ENCODE data around the gene PDCD1. TPM values are rescaled to one million over a fixed set of nuclear protein-coding genes. Genes with fewer than 3 reads are reported as not detected.

PDCD1 gene
- total and polyA plus RNA-seq, 2 donors (not counting 1 experiment from before 2014, with no cell fraction given), result 0.28 to 1.3 TPM

DNA sequence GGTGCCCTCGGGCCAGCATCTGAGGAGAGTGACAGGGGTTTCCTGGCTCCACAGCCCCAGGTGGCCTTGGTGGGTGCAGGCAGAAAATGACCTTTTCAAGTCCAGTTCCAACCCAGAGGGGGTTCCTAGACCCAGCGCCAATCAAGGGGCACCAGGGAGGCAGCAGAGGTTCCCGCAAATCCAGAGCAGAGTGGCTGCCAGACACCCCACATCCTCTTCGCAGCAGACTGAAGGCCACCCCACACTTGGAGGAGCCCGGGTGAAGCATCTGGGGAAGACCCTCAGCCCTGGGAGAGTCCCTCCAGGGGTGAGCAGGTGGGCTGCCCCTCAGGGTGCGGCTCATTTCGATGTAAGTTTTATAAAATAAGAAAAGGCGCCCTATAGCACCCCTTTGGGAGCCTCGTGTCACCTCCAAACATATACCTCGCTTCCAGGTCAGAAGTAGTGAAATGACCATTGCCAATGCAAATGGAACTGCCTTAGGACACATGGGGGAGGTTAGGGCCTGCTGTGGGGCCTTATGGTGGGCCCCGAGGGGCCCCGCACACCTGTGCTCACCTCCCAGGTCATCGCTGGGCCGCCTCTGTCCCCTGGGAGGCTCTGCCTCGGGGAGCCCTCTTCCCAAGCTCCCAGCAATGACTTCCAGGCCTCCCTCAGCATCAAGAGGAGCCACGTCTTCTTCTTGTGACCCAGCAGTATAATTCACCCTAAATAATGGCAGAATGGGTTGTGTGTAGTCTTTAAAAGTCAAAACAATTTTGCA, 21.8 kb upstream of the PDCD1 start:
- Mint-ChIP-seq H3K4me1 (peaks cover 35% of the 10 kb centered on the region), H3K27me3 (no peaks in the 10 kb centered on the region), H3K4me3 (peak overlapping the region; percentile 93), H3K27ac (peak overlapping the region; percentile 99), H3K9me3 (ENCODE audit: insufficient read depth) (no peaks in the 10 kb centered on the region)
- 54% methylated on average over 9 of the region's 16 CpGs for WGBS (ENCODE audit: insufficient coverage)
- Histone ChIP-seq H3K4me2 (replicated peaks; ENCODE audit: low read depth, low read length, poor library complexity, severe bottlenecking) (peak overlapping the region; percentile 81), H3K27ac (ENCODE audit: low read length in 2 of 2) (peak overlapping the region; percentile 88 to 92), H4K20me1 (ENCODE audit: control insufficient read depth, insufficient read depth, low read length, poor library complexity, severe bottlenecking) (peaks cover 16% of the 10 kb centered on the region), H3K9me3 (ENCODE audit: control extremely low read depth in 1 of 3, control insufficient read depth in 2 of 3, insufficient read depth in 1 of 3, low read length in 2 of 3) (peaks cover 0 to 5% (median 0%) of the 10 kb centered on the region in 3 donors), H3K79me2 (ENCODE audit: control insufficient read depth, insufficient read depth, low read length) (peaks cover 12% of the 10 kb centered on the region), H3K4me3 (ENCODE audit: control extremely low read depth in 1 of 5, extremely low read depth in 1 of 5, insufficient read depth in 1 of 5, low read depth in 2 of 5, low read length in 4 of 5) (peak overlapping the region in 4 of 5 experiments; percentile 75 to 91 (median 86)), H3K9ac (ENCODE audit: low read length) (peak overlapping the region; percentile 75), H3K27me3 (replicated peaks in 1 of 4; ENCODE audit: control extremely low read depth in 1 of 4, control insufficient read depth in 3 of 4, insufficient read depth in 4 of 4, low read length in 3 of 4) (no peaks in the 10 kb centered on the region), H3K36me3 (replicated peaks in 1 of 2; ENCODE audit: control extremely low read depth in 1 of 2, control insufficient read depth in 1 of 2, extremely low read depth in 1 of 2, insufficient read depth in 2 of 2, low read length in 1 of 2) (peaks cover 1 to 14% of the 10 kb centered on the region in 2 experiments), H2AFZ (ENCODE audit: insufficient read depth, low read depth, low read length, poor library complexity, severe bottlenecking) (peak overlapping the region; percentile 74), H3K4me1 (ENCODE audit: control insufficient read depth in 2 of 2, insufficient read depth in 2 of 2, low read length in 2 of 2) (peaks cover 25 to 38% of the 10 kb centered on the region in 2 donors)
- TF ChIP-seq EZH2 (IDR thresholded peaks at IDR 0.05; ENCODE audit: borderline replicate concordance, insufficient read depth, low read depth, low read length, poor library complexity, severe bottlenecking) (no peak), CTCF (IDR thresholded peaks at IDR 0.05) (no peak)
- intact Hi-C loops (cut with micrococcal nuclease), result loop anchor here (1.0 to 5.0 kb wide), 7 partner anchors 38 to 1318 kb away; partner anchors contain the start of genes ATG4B, D2HGDH, DTYMK and DUSP28
- ATAC-seq (ENCODE audit: low read depth) (no peak), DNase-seq (no peak)
- ChIA-PET POLR2A (interaction anchor here (0.7 to 1.7 kb wide), 2 partner anchors 21 to 179 kb away, joined by 4 to 12 read pairs; partner anchors contain the start of gene ING5), CTCF (interaction anchor here (0.9 kb wide), 1 partner anchor 1029 kb away, joined by 3 read pairs; no protein-coding TSS in a partner anchor)

GRCh38 chr2:241879326-241879725, 20.6 kb upstream of the PDCD1 start:
- Histone ChIP-seq H3K79me2 (ENCODE audit: control insufficient read depth, insufficient read depth, low read length) (no peaks in the 10 kb centered on the region), H3K9me3 (ENCODE audit: control extremely low read depth in 1 of 3, control insufficient read depth in 2 of 3, insufficient read depth in 1 of 3, low read length in 2 of 3) (peaks cover 0 to 12% (median 0%) of the 10 kb centered on the region in 3 donors), H3K4me1 (ENCODE audit: control insufficient read depth in 2 of 2, insufficient read depth in 2 of 2, low read length in 2 of 2) (peaks cover 24 to 38% of the 10 kb centered on the region in 2 donors), H3K27me3 (replicated peaks in 1 of 4; ENCODE audit: control extremely low read depth in 1 of 4, control insufficient read depth in 3 of 4, insufficient read depth in 4 of 4, low read length in 3 of 4) (no peaks in the 10 kb centered on the region), H4K20me1 (ENCODE audit: control insufficient read depth, insufficient read depth, low read length, poor library complexity, severe bottlenecking) (peaks cover 5% of the 10 kb centered on the region), H3K27ac (ENCODE audit: low read length in 2 of 2) (no peak overlapping the region), H3K36me3 (replicated peaks in 1 of 2; ENCODE audit: control extremely low read depth in 1 of 2, control insufficient read depth in 1 of 2, extremely low read depth in 1 of 2, insufficient read depth in 2 of 2, low read length in 1 of 2) (peaks cover 0 to 3% of the 10 kb centered on the region in 2 experiments), H3K9ac (ENCODE audit: low read length) (no peak overlapping the region), H3K4me3 (ENCODE audit: control extremely low read depth in 1 of 5, extremely low read depth in 1 of 5, insufficient read depth in 1 of 5, low read depth in 2 of 5, low read length in 4 of 5) (no peak overlapping the region), H3K4me2 (replicated peaks; ENCODE audit: low read depth, low read length, poor library complexity, severe bottlenecking) (no peak overlapping the region), H2AFZ (ENCODE audit: insufficient read depth, low read depth, low read length, poor library complexity, severe bottlenecking) (no peak overlapping the region)
- ChIA-PET CTCF (interaction anchor here (0.8 to 1.9 kb wide), 11 partner anchors 9 to 1028 kb away, joined by 3 to 15 read pairs (median 4); partner anchors contain the start of genes D2HGDH, DTYMK and ING5), POLR2A (no interaction called here)
- no peak for DNase-seq
- TF ChIP-seq EZH2 (IDR thresholded peaks at IDR 0.05; ENCODE audit: borderline replicate concordance, insufficient read depth, low read depth, low read length, poor library complexity, severe bottlenecking), result no peak
- no peaks in the 10 kb centered on the region for H3K9me3 Mint-ChIP-seq (ENCODE audit: insufficient read depth)
- intact Hi-C loops (cut with micrococcal nuclease), result no loop called here
- no peaks in the 10 kb centered on the region for H3K27me3 Mint-ChIP-seq
- no peak overlapping the region for H3K4me3 Mint-ChIP-seq
- no peak for ATAC-seq (ENCODE audit: low read depth)
- WGBS (ENCODE audit: insufficient coverage), result 97% methylated on average over 9 of the region's 9 CpGs
- no peak overlapping the region for H3K27ac Mint-ChIP-seq
- peaks cover 34% of the 10 kb centered on the region for H3K4me1 Mint-ChIP-seq
